C4-2B (cell line): Measurements from ENCODE around the gene ADAM10.

Experiments
- ZFX ChIP-seq: fragments of 450-650 bp; IDR thresholded peaks from 2 replicates; pipeline ENCODE4 v1.6.1; 2017
- TF ChIP-seq, protein P1 (sequence below): fragments of 450-650 bp; conservative IDR thresholded peaks from 2 replicates; pipeline ENCODE4 v1.5.1; 2017; ENCODE audit warnings: mild to moderate bottlenecking

DNA sequence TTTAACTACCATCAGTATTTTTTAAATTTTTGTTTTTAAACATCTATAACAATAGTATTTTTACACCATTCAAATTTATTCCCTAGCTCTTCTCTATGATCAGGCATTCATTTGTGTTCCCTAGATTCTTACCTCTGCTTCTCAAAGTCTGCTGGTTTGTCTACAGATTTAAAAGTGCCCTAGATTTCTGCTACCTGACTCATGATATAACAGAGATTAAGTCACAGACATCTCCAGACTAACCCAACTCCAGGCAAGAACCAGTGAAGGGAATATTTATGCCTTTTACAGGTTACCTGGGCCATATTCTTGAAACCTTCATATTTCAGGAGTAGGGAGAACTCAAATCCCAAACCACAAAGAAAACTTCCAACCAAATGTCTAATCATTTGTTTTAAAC is 38.8 kb downstream of the ADAM10 start:
- TF ChIP-seq, protein P1, sequence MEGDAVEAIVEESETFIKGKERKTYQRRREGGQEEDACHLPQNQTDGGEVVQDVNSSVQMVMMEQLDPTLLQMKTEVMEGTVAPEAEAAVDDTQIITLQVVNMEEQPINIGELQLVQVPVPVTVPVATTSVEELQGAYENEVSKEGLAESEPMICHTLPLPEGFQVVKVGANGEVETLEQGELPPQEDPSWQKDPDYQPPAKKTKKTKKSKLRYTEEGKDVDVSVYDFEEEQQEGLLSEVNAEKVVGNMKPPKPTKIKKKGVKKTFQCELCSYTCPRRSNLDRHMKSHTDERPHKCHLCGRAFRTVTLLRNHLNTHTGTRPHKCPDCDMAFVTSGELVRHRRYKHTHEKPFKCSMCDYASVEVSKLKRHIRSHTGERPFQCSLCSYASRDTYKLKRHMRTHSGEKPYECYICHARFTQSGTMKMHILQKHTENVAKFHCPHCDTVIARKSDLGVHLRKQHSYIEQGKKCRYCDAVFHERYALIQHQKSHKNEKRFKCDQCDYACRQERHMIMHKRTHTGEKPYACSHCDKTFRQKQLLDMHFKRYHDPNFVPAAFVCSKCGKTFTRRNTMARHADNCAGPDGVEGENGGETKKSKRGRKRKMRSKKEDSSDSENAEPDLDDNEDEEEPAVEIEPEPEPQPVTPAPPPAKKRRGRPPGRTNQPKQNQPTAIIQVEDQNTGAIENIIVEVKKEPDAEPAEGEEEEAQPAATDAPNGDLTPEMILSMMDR = no peak
- TF ChIP-seq ZFX = no peak
